H1 (cell line): ENCODE data around the gene GBE1. TPM values are rescaled to one million over a fixed set of nuclear protein-coding genes. Genes with fewer than 3 reads are reported as not detected.

Source experiments
- CTCF ChIA-PET: fragments of 300-600 bp; sonication (Branson Sonifier 250); formaldehyde crosslinking; loops from one replicate; lab custom pipeline; 2021; ENCODE audit not compliant: partially characterized antibody; lab: Charles Lee
- POLR2A ChIA-PET: fragments of 300-600 bp; sonication (Branson Sonifier 250); formaldehyde crosslinking; loops from one replicate; lab custom pipeline; 2021; ENCODE audit warnings: inconsistent platforms; ENCODE audit not compliant: partially characterized antibody; lab: Charles Lee
- DNase-seq, 2 experiments: peaks; one replicate each; pipeline versions ENCODE4 v3.0.0 to v3.0.0-alpha.2; 2010 to 2022; ENCODE audit warnings: low spot score in 2 of 2, low read depth in 1 of 2, mixed read lengths in 1 of 2
- FAIRE-seq: peaks from 2 replicates; lab custom pipeline; 2011; peaks lifted over from hg19 to GRCh38; lab: Jason Lieb, UNC
- H2AFZ ChIP-seq: 2 replicates; pipeline ENCODE4 v1.8.1; 2012; ENCODE audit warnings: low read length, inconsistent platforms
- H2AK5ac ChIP-seq: 2 replicates; pipeline ENCODE4 v1.6.1; 2013; ENCODE audit warnings: low read depth, low read length
- H2BK120ac ChIP-seq: replicated peaks from 2 replicates; pipeline ENCODE3; 2013; ENCODE audit warnings: low read depth, low read length, inconsistent platforms
- H2BK12ac ChIP-seq: 2 replicates; pipeline ENCODE4 v1.6.1; 2013; ENCODE audit warnings: low read depth, low read length
- H2BK15ac ChIP-seq: 2 replicates; pipeline ENCODE4 v1.6.1; 2013; ENCODE audit warnings: low read length
- H2BK20ac ChIP-seq: 2 replicates; pipeline ENCODE4 v1.6.1; 2013; ENCODE audit warnings: low read length
- H2BK5ac ChIP-seq: 2 replicates; pipeline ENCODE4 v1.6.1; 2013; ENCODE audit warnings: low read depth, low read length
- H3K14ac ChIP-seq: 2 replicates; pipeline ENCODE4 v1.6.1; 2013; ENCODE audit warnings: inconsistent platforms; ENCODE audit not compliant: insufficient read length
- H3K18ac ChIP-seq: 2 replicates; pipeline ENCODE4 v1.6.1; 2013; ENCODE audit warnings: low read length; ENCODE audit errors: extremely low read depth
- H3K23ac ChIP-seq: 2 replicates; pipeline ENCODE4 v1.6.1; 2013; ENCODE audit warnings: inconsistent platforms; ENCODE audit not compliant: insufficient read length
- H3K23me2 ChIP-seq: 2 replicates; pipeline ENCODE4 v1.6.1; 2013; ENCODE audit warnings: low read depth, low read length
- H3K27ac ChIP-seq: 2 replicates; pipeline ENCODE4 v1.6.1; 2011; ENCODE audit warnings: low read depth, low read length, inconsistent platforms
- H3K27me3 ChIP-seq, 4 experiments: replicated peaks in 1 of 4; 1 replicate in 1 of 4; 2 replicates in 3 of 4; pipeline versions ENCODE4 v1.6.1 to v1.8.1; 2011 to 2013; ENCODE audit warnings: low read length in 3 of 4, mild to moderate bottlenecking in 3 of 4, inconsistent platforms in 2 of 4, mixed read lengths in 2 of 4, moderate library complexity in 1 of 4; ENCODE audit not compliant: control insufficient read depth in 3 of 4, insufficient read depth in 3 of 4; ENCODE audit errors: extremely low read depth in 1 of 4
- H3K36me3 ChIP-seq, 4 experiments: 2 replicates each; pipeline versions ENCODE4 v1.6.1 to v1.8.1; 2011 to 2013; ENCODE audit warnings: mild to moderate bottlenecking in 4 of 4, low read length in 3 of 4, moderate library complexity in 2 of 4, control low read depth in 1 of 4, inconsistent platforms in 1 of 4; ENCODE audit not compliant: insufficient read depth in 4 of 4, control insufficient read depth in 2 of 4
- H3K4ac ChIP-seq: replicated peaks from 2 replicates; pipeline ENCODE3; 2013; ENCODE audit warnings: low read length, low read depth, mixed read lengths, inconsistent platforms; ENCODE audit not compliant: insufficient read length
- H3K4me1 ChIP-seq, 4 experiments: replicated peaks in 1 of 4; 1 replicate in 1 of 4; 2 replicates in 3 of 4; pipeline versions ENCODE4 v1.6.1 to v1.8.1; 2011 to 2013; ENCODE audit warnings: low read length in 3 of 4, inconsistent platforms in 2 of 4, mixed read lengths in 1 of 4; ENCODE audit not compliant: insufficient read depth in 4 of 4, control insufficient read depth in 3 of 4
- H3K4me2 ChIP-seq, 2 experiments: 2 replicates each; pipeline versions ENCODE4 v1.6.1 to v1.8.1; 2011 to 2013; ENCODE audit warnings: low read depth in 2 of 2, low read length in 2 of 2, control low read depth in 1 of 2, inconsistent platforms in 1 of 2, mild to moderate bottlenecking in 1 of 2; ENCODE audit not compliant: insufficient read depth in 1 of 2
- H3K4me3 ChIP-seq, 4 experiments: fragments of 200-600, 300-600 bp in 1 of 4; sonication (generic), shearing (Covaris generic), sonication (Bioruptor Twin) in 1 of 4; 2 replicates each; pipeline versions ENCODE4 v1.5.1 to v1.8.1; 2011 to 2016; ENCODE audit warnings: low read length in 4 of 4, low read depth in 3 of 4, control low read depth in 2 of 4, inconsistent platforms in 2 of 4, mild to moderate bottlenecking in 2 of 4, mixed read lengths in 1 of 4, moderate library complexity in 1 of 4; ENCODE audit not compliant: insufficient read depth in 2 of 4; ENCODE audit errors: extremely low read depth in 1 of 4
- H3K56ac ChIP-seq: replicated peaks from 2 replicates; pipeline ENCODE3; 2013; ENCODE audit warnings: low read depth, mild to moderate bottlenecking, mixed read lengths, low read length, inconsistent platforms; ENCODE audit not compliant: insufficient read length
- H3K79me1 ChIP-seq: 2 replicates; pipeline ENCODE4 v1.6.1; 2013; ENCODE audit warnings: low read depth, low read length, control low read depth
- H3K79me2 ChIP-seq, 2 experiments: 2 replicates each; pipeline versions ENCODE4 v1.6.1 to v1.8.1; 2012 to 2013; ENCODE audit warnings: low read length in 2 of 2, mild to moderate bottlenecking in 2 of 2, inconsistent platforms in 1 of 2; ENCODE audit not compliant: insufficient read depth in 2 of 2, control insufficient read depth in 1 of 2
- H3K9ac ChIP-seq, 4 experiments: replicated peaks in 1 of 4; 1 replicate in 1 of 4; 2 replicates in 3 of 4; pipeline versions ENCODE4 v1.6.1 to v1.8.1; 2011 to 2013; ENCODE audit warnings: low read depth in 3 of 4, low read length in 3 of 4, control low read depth in 2 of 4, mild to moderate bottlenecking in 2 of 4, moderate library complexity in 2 of 4, inconsistent platforms in 1 of 4; ENCODE audit errors: extremely low read depth in 1 of 4
- H3K9me3 ChIP-seq, 2 experiments: 2 replicates each; pipeline versions ENCODE4 v1.6.1 to v1.8.1; 2012 to 2013; ENCODE audit warnings: mild to moderate bottlenecking in 2 of 2, moderate library complexity in 2 of 2, control low read depth in 1 of 2, inconsistent platforms in 1 of 2, low read depth in 1 of 2, low read length in 1 of 2, mixed read lengths in 1 of 2; ENCODE audit not compliant: insufficient read depth in 2 of 2
- H4K20me1 ChIP-seq, 2 experiments: replicated peaks in 1 of 2; 2 replicates each; pipeline versions ENCODE3 to v1.8.1; 2011 to 2013; ENCODE audit warnings: inconsistent platforms in 2 of 2, low read length in 2 of 2, mild to moderate bottlenecking in 1 of 2; ENCODE audit not compliant: insufficient read depth in 2 of 2, control insufficient read depth in 1 of 2
- H4K5ac ChIP-seq: 2 replicates; pipeline ENCODE4 v1.6.1; 2013; ENCODE audit warnings: low read length, low read depth, mixed read lengths, inconsistent platforms; ENCODE audit not compliant: insufficient read length
- H4K8ac ChIP-seq: 2 replicates; pipeline ENCODE4 v1.8.0; 2013; ENCODE audit warnings: mild to moderate bottlenecking, moderate library complexity, low read length, inconsistent platforms; ENCODE audit not compliant: insufficient read depth; ENCODE audit errors: extremely low read depth
- H4K91ac ChIP-seq: replicated peaks from 2 replicates; pipeline ENCODE3; 2013; ENCODE audit warnings: low read length, mixed read lengths, inconsistent platforms; ENCODE audit not compliant: insufficient read length
- ATF3 ChIP-seq: IDR thresholded peaks from 2 replicates; pipeline ENCODE4 v1.6.1; 2011; ENCODE audit warnings: low read depth, mild to moderate bottlenecking, low read length; ENCODE audit not compliant: insufficient read depth
- BCL11A ChIP-seq, 2 experiments: IDR thresholded peaks; one replicate each; pipeline ENCODE4 v1.6.1; 2011; ENCODE audit warnings: low read depth in 2 of 2, low read length in 2 of 2, mild to moderate bottlenecking in 2 of 2
- CBX8 ChIP-seq: fragments of 300-800, 300-1000 bp; sonication (generic); IDR thresholded peaks from 2 replicates; pipeline ENCODE4 v1.7.1; 2016; ENCODE audit warnings: low read depth, low read length, borderline replicate concordance
- CHD2 ChIP-seq: IDR thresholded peaks from 2 replicates; pipeline ENCODE4 v1.6.1; 2012; ENCODE audit warnings: low read length, improper control_type of control experiment
- FOSL1 ChIP-seq: IDR thresholded peaks from 2 replicates; pipeline ENCODE4 v1.6.1; 2011; ENCODE audit warnings: mild to moderate bottlenecking, low read depth, low read length, moderate library complexity; ENCODE audit not compliant: insufficient read depth
- GTF2F1 ChIP-seq: IDR thresholded peaks from 2 replicates; pipeline ENCODE4 v1.6.1; 2012; ENCODE audit warnings: low read depth, low read length, improper control_type of control experiment, borderline replicate concordance
- HDAC2 ChIP-seq, 2 experiments: fragments of 300-600 bp in 1 of 2; sonication (generic) in 1 of 2; IDR thresholded peaks; 2 replicates each; pipeline ENCODE4 v1.6.1; 2011 to 2012; ENCODE audit warnings: low read depth in 2 of 2, low read length in 2 of 2, mild to moderate bottlenecking in 2 of 2, moderate library complexity in 2 of 2, borderline replicate concordance in 1 of 2, inconsistent platforms in 1 of 2
- JUND ChIP-seq: IDR thresholded peaks from 2 replicates; pipeline ENCODE4 v1.6.1; 2011; ENCODE audit warnings: mild to moderate bottlenecking, improper control_type of control experiment, low read length
- KDM5A ChIP-seq: fragments of 200-600 bp; IDR thresholded peaks from 2 replicates; pipeline ENCODE4 v1.7.1; 2012; ENCODE audit warnings: mild to moderate bottlenecking, low read length, inconsistent platforms, mixed read lengths
- PHF8 ChIP-seq: fragments of 200-600 bp; sonication (generic); conservative IDR thresholded peaks from 2 replicates; pipeline ENCODE4 v1.7.1; 2012; ENCODE audit warnings: low read depth, mild to moderate bottlenecking, inconsistent platforms, low read length, moderate library complexity
- POLR2A ChIP-seq, 2 experiments: IDR thresholded peaks; 1 replicate in 1 of 2; 2 replicates in 1 of 2; pipeline ENCODE4 v1.6.1; 2011; ENCODE audit warnings: low read depth in 2 of 2, low read length in 2 of 2, mild to moderate bottlenecking in 2 of 2; ENCODE audit errors: control extremely low read depth in 1 of 2
- POU5F1 ChIP-seq: IDR thresholded peaks from 2 replicates; pipeline ENCODE4 v1.6.1; 2011; ENCODE audit warnings: low read depth, mild to moderate bottlenecking, low read length, moderate library complexity
- RNF2 ChIP-seq: fragments of 200-900, 300-1000 bp; sonication (generic); IDR thresholded peaks from 2 replicates; pipeline ENCODE4 v1.7.1; 2016; ENCODE audit warnings: borderline replicate concordance, low read depth, mild to moderate bottlenecking, antibody characterized with exemption, low read length; ENCODE audit not compliant: poor library complexity, severe bottlenecking; ENCODE audit errors: missing control alignments
- ZNF274 ChIP-seq: IDR thresholded peaks from 2 replicates; pipeline ENCODE4 v1.7.0; 2012; ENCODE audit warnings: low read length, borderline replicate concordance; ENCODE audit errors: extremely low read depth
- WGBS, 2 experiments: shearing (Covaris generic) in 1 of 2; methylation state at CpG; one replicate each; pipeline versions ENCODE4 v1.1.6 to v1.1.7; 2013 to 2015; ENCODE audit warnings: low lambda C conversion rate in 2 of 2, mixed read lengths in 2 of 2, inconsistent platforms in 1 of 2, low coverage in 1 of 2, missing lambda C conversion rate in 1 of 2; ENCODE audit not compliant: insufficient replicate concordance in 2 of 2, insufficient coverage in 1 of 2, insufficient read length in 1 of 2; ENCODE audit errors: extremely low coverage in 1 of 2, missing lambda C conversion rate in 1 of 2; 5-methylcytosine and 5-hydroxymethylcytosine counted together
- polyA plus RNA-seq, 7 experiments: library from polyadenylated mRNA; depleted of rRNA in 3 of 7; stranded (reverse) in 5 of 7; unstranded in 2 of 7; fragments of >200 nt in 5 of 7; fragments of 200-250 nt in 2 of 7; gene quantifications; 1 replicate in 5 of 7; 2 replicates in 1 of 7; 4 replicates in 1 of 7; pipeline versions ENCODE4 v1.2.1 to v1.2.3, GENCODE V29; 2011 to 2013; ENCODE audit warnings: missing spikeins in 2 of 7, mixed read lengths in 2 of 7
- total RNA-seq: library from RNA; stranded (reverse); fragmentation: NEBNext Ultra II Directional; extraction: Animal tissue kit (Norgen Biotek cat#: 25700); gene quantifications from 2 replicates; pipeline ENCODE4 v1.2.1, GENCODE V29; 2021

The GBE1 gene
- total and polyA plus RNA-seq, 2 of the 8 experiments (the other 6 are each of a cell fraction or from before 2014, with no cell fraction given), result 3.3 to 7.3 TPM

GRCh38 chr3:81445712-81446111 lies 315.7 kb downstream of the GBE1 start:
- CTCF ChIA-PET, result no interaction called here
- TF ChIP-seq POLR2A (IDR thresholded peaks at IDR 0.05; ENCODE audit: control extremely low read depth in 1 of 2, low read depth in 2 of 2, low read length in 2 of 2) (no peak), KDM5A (no peak), JUND (no peak), PHF8 (no peak), CHD2 (no peak), CBX8 (no peak), BCL11A (IDR thresholded peaks at IDR 0.05; ENCODE audit: low read depth in 2 of 2, low read length in 2 of 2) (no peak), ZNF274 (no peak), HDAC2 (IDR thresholded peaks at IDR 0.05; ENCODE audit: borderline replicate concordance in 1 of 2, low read depth in 2 of 2, low read length in 2 of 2) (no peak), FOSL1 (no peak), GTF2F1 (no peak), POU5F1 (no peak), ATF3 (no peak), RNF2 (no peak)

More at GRCh38 chr3:81445712-81446111, 315.7 kb downstream of the GBE1 start:
- H2BK120ac ChIP-seq, result no peak overlapping the region
- no peak overlapping the region for H3K56ac ChIP-seq
- POLR2A ChIA-PET, result no interaction called here
- no peaks in the 10 kb centered on the region for H3K36me3 ChIP-seq
- no peak overlapping the region for H3K18ac ChIP-seq
- H2BK15ac ChIP-seq, result no peak overlapping the region
- H3K14ac ChIP-seq, result no peak overlapping the region
- no peak overlapping the region for H2AFZ ChIP-seq
- H3K79me2 ChIP-seq, result no peaks in the 10 kb centered on the region
- H3K9ac ChIP-seq, result no peak overlapping the region
- H3K27me3 ChIP-seq, result no peaks in the 10 kb centered on the region
- H2BK20ac ChIP-seq, result no peak overlapping the region
- H3K4me2 ChIP-seq, result no peak overlapping the region
- no peak overlapping the region for H3K4me3 ChIP-seq
- DNase-seq, result no peak
- H4K20me1 ChIP-seq, result no peaks in the 10 kb centered on the region
- H4K91ac ChIP-seq, result no peak overlapping the region
- H3K79me1 ChIP-seq, result no peaks in the 10 kb centered on the region
- no peak overlapping the region for H2BK12ac ChIP-seq
- H4K8ac ChIP-seq, result no peak overlapping the region
- no peak overlapping the region for H4K5ac ChIP-seq
- H3K23ac ChIP-seq, result no peak overlapping the region
- no peaks in the 10 kb centered on the region for H3K4me1 ChIP-seq
- H3K4ac ChIP-seq, result no peak overlapping the region
- no peak overlapping the region for H3K27ac ChIP-seq
- H3K9me3 ChIP-seq, result no peaks in the 10 kb centered on the region
- FAIRE-seq, result no peak
- 92% methylated on average over 4 of the region's 4 CpGs; no CpG with 5 or more reads in 1 of the 2 experiments for WGBS, 2 experiments
- no peak overlapping the region for H2BK5ac ChIP-seq
- H2AK5ac ChIP-seq, result no peak overlapping the region
- no peaks in the 10 kb centered on the region for H3K23me2 ChIP-seq
